Stimulated activated naive B cell treated with anti-CD40 and anti-IgM and Interleukin-4, amounts not matched to agents 10 μg/mL and 1 μg/mL and 100 μg/mL, for 72 hours (primary cell): ENCODE measurements around the gene GALK1.
"Not testable (repeated sequence)": the region's sequence is repeated elsewhere in the genome, so short reads cannot be mapped to it uniquely, and the experiment has no call there.

ENCODE experiments used
- ATAC-seq, 2 donors: fragments of 150-1000 bp; cut with Tn5 transposase; replicated peaks; 2 replicates each; pipeline ENCODE4 v1.10.0; 2021; ENCODE audit warnings: moderate library complexity in 1 of 2
- DNase-seq: peaks from one replicate; pipeline ENCODE4 v3.0.0; 2021
- H3K27ac Mint-ChIP-seq: one replicate; pipeline ENCODE4 v1.8.0; 2022; ENCODE audit warnings: mild to moderate bottlenecking, mixed read lengths
- H3K27me3 Mint-ChIP-seq, 2 donors: one replicate each; pipeline ENCODE4 v1.8.0; 2022; ENCODE audit warnings: mixed read lengths in 2 of 2
- H3K36me3 Mint-ChIP-seq, 2 donors: one replicate each; pipeline ENCODE4 v1.8.0; 2022; ENCODE audit warnings: mixed read lengths in 2 of 2, mild to moderate bottlenecking in 1 of 2
- H3K4me1 Mint-ChIP-seq, 2 donors: one replicate each; pipeline ENCODE4 v1.8.0; 2022; ENCODE audit warnings: mixed read lengths in 2 of 2, mild to moderate bottlenecking in 1 of 2
- H3K4me3 Mint-ChIP-seq, 2 donors: one replicate each; pipeline ENCODE4 v1.8.0; 2022; ENCODE audit warnings: mild to moderate bottlenecking in 2 of 2, mixed read lengths in 2 of 2, moderate library complexity in 1 of 2
- H3K9me3 Mint-ChIP-seq, 2 donors: one replicate each; pipeline ENCODE4 v1.8.0; 2022; ENCODE audit warnings: mixed read lengths in 2 of 2, mild to moderate bottlenecking in 1 of 2

GALK1 gene

GRCh38 chr17:75764711-75765421, at the start of gene GALK1:
GALK1 (minus strand) TSS chr17:75765192; CDS start chr17:75765136, 56 bp downstream.
- DNase-seq: peak; percentile 66
- H3K9me3 Mint-ChIP-seq: no peaks in the 10 kb centered on the region
- ATAC-seq: peak; percentile 94 to 95
- H3K27ac Mint-ChIP-seq: peak within 1 kb of the TSS; percentile 93
- H3K36me3 Mint-ChIP-seq: peaks cover 1 to 6% of the 10 kb centered on the region in 2 donors
- no peaks in the 10 kb centered on the region for H3K27me3 Mint-ChIP-seq
- H3K4me1 Mint-ChIP-seq: peaks cover 15 to 32% of the 10 kb centered on the region in 2 donors
- peak within 1 kb of the TSS; percentile 86 for H3K4me3 Mint-ChIP-seq

GRCh38 chr17:75814021-75814395, 49.0 kb upstream of the GALK1 start:
- no peak for ATAC-seq
- H3K27ac Mint-ChIP-seq: no peak overlapping the region
- peaks cover 35 to 52% of the 10 kb centered on the region in 2 donors for H3K36me3 Mint-ChIP-seq
- H3K27me3 Mint-ChIP-seq: no peaks in the 10 kb centered on the region
- no peaks in the 10 kb centered on the region for H3K9me3 Mint-ChIP-seq
- peaks cover 2 to 8% of the 10 kb centered on the region in 2 donors for H3K4me1 Mint-ChIP-seq
- DNase-seq: no peak
- H3K4me3 Mint-ChIP-seq: no peak overlapping the region

GRCh38 chr17:75813081-75814020, 48.4 kb upstream of the GALK1 start:
- DNase-seq (no peak), ATAC-seq (no peak)
- H3K36me3 Mint-ChIP-seq: peaks cover 31 to 50% of the 10 kb centered on the region in 2 donors
- no peak overlapping the region for H3K27ac Mint-ChIP-seq
- H3K4me3 Mint-ChIP-seq: no peak overlapping the region
- H3K27me3 Mint-ChIP-seq: no peaks in the 10 kb centered on the region
- no peaks in the 10 kb centered on the region for H3K9me3 Mint-ChIP-seq
- peaks cover 7 to 14% of the 10 kb centered on the region in 2 donors for H3K4me1 Mint-ChIP-seq

GRCh38 chr17:75812096-75813013, 47.4 kb upstream of the GALK1 start:
- Mint-ChIP-seq H3K27me3 (no peaks in the 10 kb centered on the region), H3K4me3 (no peak overlapping the region), H3K27ac (peak overlapping the region; percentile 14), H3K4me1 (peaks cover 11 to 21% of the 10 kb centered on the region in 2 donors), H3K9me3 (no peaks in the 10 kb centered on the region), H3K36me3 (peaks cover 27 to 50% of the 10 kb centered on the region in 2 donors)
- ATAC-seq (no peak), DNase-seq (no peak)

- peaks cover 11 to 21% of the 10 kb centered on the region in 2 donors for H3K4me1 Mint-ChIP-seq
- no peak for ATAC-seq
- no peak overlapping the region for H3K27ac Mint-ChIP-seq
- DNase-seq: no peak
- H3K4me3 Mint-ChIP-seq: no peak overlapping the region
- no peaks in the 10 kb centered on the region for H3K27me3 Mint-ChIP-seq
- no peaks in the 10 kb centered on the region for H3K9me3 Mint-ChIP-seq
- H3K36me3 Mint-ChIP-seq: peaks cover 27 to 42% of the 10 kb centered on the region in 2 donors
Measured at GRCh38 chr17:75811174-75811573, 46.2 kb upstream of the GALK1 start.

GRCh38 chr17:75810756-75811155, 45.8 kb upstream of the GALK1 start:
- not testable (repeated sequence) for H3K9me3 Mint-ChIP-seq, H3K27me3 Mint-ChIP-seq, H3K4me3 Mint-ChIP-seq, ATAC-seq, DNase-seq, H3K27ac Mint-ChIP-seq
- H3K4me1 Mint-ChIP-seq: peaks cover 11 to 21% of the 10 kb centered on the region in 2 donors
- peaks cover 29 to 39% of the 10 kb centered on the region in 2 donors for H3K36me3 Mint-ChIP-seq

- no peaks in the 10 kb centered on the region for H3K27me3 Mint-ChIP-seq
- DNase-seq: no peak
- H3K4me1 Mint-ChIP-seq: peaks cover 11 to 26% of the 10 kb centered on the region in 2 donors
- no peaks in the 10 kb centered on the region for H3K9me3 Mint-ChIP-seq
- peaks cover 29 to 39% of the 10 kb centered on the region in 2 donors for H3K36me3 Mint-ChIP-seq
- H3K27ac Mint-ChIP-seq: no peak overlapping the region
- no peak overlapping the region for H3K4me3 Mint-ChIP-seq
- no peak for ATAC-seq
Measured at GRCh38 chr17:75810216-75810615, 45.2 kb upstream of the GALK1 start.

GRCh38 chr17:75809631-75810111, 44.7 kb upstream of the GALK1 start:
- no peak for DNase-seq
- H3K9me3 Mint-ChIP-seq: no peaks in the 10 kb centered on the region
- H3K4me1 Mint-ChIP-seq: peaks cover 11 to 26% of the 10 kb centered on the region in 2 donors
- H3K27me3 Mint-ChIP-seq: no peaks in the 10 kb centered on the region
- H3K36me3 Mint-ChIP-seq: peaks cover 26 to 37% of the 10 kb centered on the region in 2 donors
- H3K27ac Mint-ChIP-seq: no peak overlapping the region
- no peak overlapping the region for H3K4me3 Mint-ChIP-seq
- ATAC-seq: no peak

- H3K36me3 Mint-ChIP-seq: peaks cover 22 to 31% of the 10 kb centered on the region in 2 donors
- peak; percentile 62 for DNase-seq
- ATAC-seq: peak; percentile 99
- peak overlapping the region; percentile 92 for H3K27ac Mint-ChIP-seq
- H3K4me3 Mint-ChIP-seq: peak overlapping the region; percentile 38 to 58
- H3K9me3 Mint-ChIP-seq: no peaks in the 10 kb centered on the region
- no peaks in the 10 kb centered on the region for H3K27me3 Mint-ChIP-seq
- peaks cover 11 to 28% of the 10 kb centered on the region in 2 donors for H3K4me1 Mint-ChIP-seq
Measured at GRCh38 chr17:75808905-75809621, 44.1 kb upstream of the GALK1 start.

GRCh38 chr17:75808549-75808904, 43.5 kb upstream of the GALK1 start:
- H3K4me3 Mint-ChIP-seq: peak overlapping the region; percentile 38 to 58
- H3K4me1 Mint-ChIP-seq: peaks cover 13 to 33% of the 10 kb centered on the region in 2 donors
- ATAC-seq (peak in 1 of 2 donors; percentile 13), DNase-seq (no peak)
- no peaks in the 10 kb centered on the region for H3K9me3 Mint-ChIP-seq
- H3K27me3 Mint-ChIP-seq: no peaks in the 10 kb centered on the region
- H3K36me3 Mint-ChIP-seq: peaks cover 17 to 27% of the 10 kb centered on the region in 2 donors
- H3K27ac Mint-ChIP-seq: peak overlapping the region; percentile 92

- H3K4me1 Mint-ChIP-seq: peaks cover 16 to 35% of the 10 kb centered on the region in 2 donors
- H3K27ac Mint-ChIP-seq: no peak overlapping the region
- H3K9me3 Mint-ChIP-seq: no peaks in the 10 kb centered on the region
- peaks cover 15 to 29% of the 10 kb centered on the region in 2 donors for H3K36me3 Mint-ChIP-seq
- H3K27me3 Mint-ChIP-seq: no peaks in the 10 kb centered on the region
- no peak for DNase-seq
- no peak overlapping the region for H3K4me3 Mint-ChIP-seq
- no peak for ATAC-seq
Measured at GRCh38 chr17:75807861-75808260, 42.9 kb upstream of the GALK1 start.

GRCh38 chr17:75806822-75807500, 42.0 kb upstream of the GALK1 start:
- no peak for DNase-seq
- no peak for ATAC-seq
- Mint-ChIP-seq H3K27me3 (no peaks in the 10 kb centered on the region), H3K4me3 (no peak overlapping the region), H3K36me3 (peaks cover 7 to 23% of the 10 kb centered on the region in 2 donors), H3K27ac (no peak overlapping the region), H3K9me3 (no peaks in the 10 kb centered on the region), H3K4me1 (peaks cover 16 to 35% of the 10 kb centered on the region in 2 donors)

- Mint-ChIP-seq H3K4me1 (peaks cover 15 to 35% of the 10 kb centered on the region in 2 donors), H3K4me3 (no peak overlapping the region), H3K9me3 (no peaks in the 10 kb centered on the region), H3K36me3 (peaks cover 11 to 27% of the 10 kb centered on the region in 2 donors), H3K27me3 (no peaks in the 10 kb centered on the region), H3K27ac (no peak overlapping the region)
- DNase-seq (no peak), ATAC-seq (no peak)
Measured at GRCh38 chr17:75803883-75804282, 38.9 kb upstream of the GALK1 start.
